Measurements from ENCODE around the gene GFM2. TPM values are rescaled to one million over a fixed set of nuclear protein-coding genes. Genes with fewer than 3 reads are reported as not detected.
"Not testable (repeated sequence)": the region's sequence is repeated elsewhere in the genome, so short reads cannot be mapped to it uniquely, and the experiment has no call there.

The GFM2 gene
- total RNA-seq, 1 donor from 2014 or later = 26.9 TPM

GRCh38 chr5:74717596-74717995, 49.3 kb downstream of the GFM2 start:
- intact Hi-C loops (cut with micrococcal nuclease) = no loop called here

GRCh38 chr5:74693191-74693590, 73.7 kb downstream of the GFM2 start:
- intact Hi-C loops (cut with micrococcal nuclease) = no loop called here

- intact Hi-C loops (cut with micrococcal nuclease) = loop anchor here (2.0 to 10.0 kb wide), 7 partner anchors 38 to 1872 kb away; partner anchors contain the start of genes ANKRD31, FAM169A and TNPO1
These were observed 79.8 kb downstream of the GFM2 start for GRCh38 chr5:74686962-74687751.

GRCh38 chr5:74685979-74686631, 80.8 kb downstream of the GFM2 start:
- intact Hi-C loops (cut with micrococcal nuclease) = loop anchor here (1.0 to 10.0 kb wide), 12 partner anchors 37 to 1871 kb away; partner anchors contain the start of genes ANKRA2, ANKRD31, CERT1 and FAM169A

- intact Hi-C loops (cut with micrococcal nuclease) = loop anchor here (1.0 to 10.0 kb wide), 11 partner anchors 82 to 1870 kb away; partner anchors contain the start of genes ANKRA2, ANKRD31, CERT1 and FAM169A
These were observed 81.7 kb downstream of the GFM2 start, which contains the start of gene HEXB for GRCh38 chr5:74684900-74685851. Gene HEXB, plus strand, starts transcription at chr5:74685233. Its CDS starts 28 bp downstream, at chr5:74685261.

- intact Hi-C loops (cut with micrococcal nuclease) = loop anchor here (10.0 kb wide), 2 partner anchors 1575 to 1865 kb away; partner anchors contain the start of gene TNPO1
These were observed 87.0 kb downstream of the GFM2 start for GRCh38 chr5:74679966-74680365.

GRCh38 chr5:74679300-74679699, 87.6 kb downstream of the GFM2 start:
- intact Hi-C loops (cut with micrococcal nuclease) = not testable (repeated sequence)

- intact Hi-C loops (cut with micrococcal nuclease) = not testable (repeated sequence)
These were observed 88.8 kb downstream of the GFM2 start for GRCh38 chr5:74678123-74678522.

- intact Hi-C loops (cut with micrococcal nuclease) = not testable (repeated sequence)
These were observed 90.5 kb downstream of the GFM2 start for GRCh38 chr5:74676466-74676865.

- intact Hi-C loops (cut with micrococcal nuclease) = loop anchor here (1.0 to 2.0 kb wide), 2 partner anchors 246 to 592 kb away; no protein-coding TSS in a partner anchor
These were observed 93.7 kb downstream of the GFM2 start for GRCh38 chr5:74673011-74673790.

- intact Hi-C loops (cut with micrococcal nuclease) = loop anchor here (2.0 kb wide), 1 partner anchor 592 kb away; no protein-coding TSS in a partner anchor
These were observed 94.6 kb downstream of the GFM2 start for GRCh38 chr5:74672215-74672877.

Other genes starting within 250 kb of the GFM2 start
- 1.6 and 1.7 TPM in 2 replicates for gene ENC1, start 126.4 kb downstream of the GFM2 start, total RNA-seq
- 82.9 and 88.3 TPM in 2 replicates for gene HEXB, start 81.9 kb downstream of the GFM2 start, total RNA-seq
- 58.2 and 70.1 TPM in 2 replicates for gene NSA2, start 132 bp upstream of the GFM2 start, total RNA-seq
- gene FAM169A, start 99.3 kb upstream of the GFM2 start, total RNA-seq = 4.2 and 6.0 TPM in 2 replicates